ENCODE measurements around the gene SLC39A8. TPM values are rescaled to one million over a fixed set of nuclear protein-coding genes. Genes with fewer than 3 reads are reported as not detected.
"Not testable (repeated sequence)": the region's sequence is repeated elsewhere in the genome, so short reads cannot be mapped to it uniquely, and the experiment has no call there.

The SLC39A8 gene
- total RNA-seq, 1 experiment from 2014 or later: 15.5 TPM

DNA sequence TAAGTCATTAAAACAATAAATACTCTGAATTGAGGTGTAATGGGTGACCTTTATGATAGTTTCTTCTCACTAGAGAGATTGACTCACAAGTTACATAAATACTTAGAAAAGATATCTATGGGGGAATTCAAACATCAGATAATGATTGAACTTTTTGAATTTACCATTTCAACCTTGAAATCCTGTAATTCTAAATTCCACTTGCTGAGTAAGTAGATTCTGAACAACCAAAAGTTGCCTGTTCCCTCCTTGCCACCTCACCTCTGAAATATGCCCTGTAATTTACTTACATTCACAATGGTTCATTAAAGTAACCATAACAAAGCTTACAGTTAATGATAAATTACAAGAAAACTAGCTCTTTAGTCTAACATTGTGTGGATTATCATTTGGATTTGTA lies 43.3 kb upstream of the SLC39A8 start:
- TF ChIP-seq, protein P1, sequence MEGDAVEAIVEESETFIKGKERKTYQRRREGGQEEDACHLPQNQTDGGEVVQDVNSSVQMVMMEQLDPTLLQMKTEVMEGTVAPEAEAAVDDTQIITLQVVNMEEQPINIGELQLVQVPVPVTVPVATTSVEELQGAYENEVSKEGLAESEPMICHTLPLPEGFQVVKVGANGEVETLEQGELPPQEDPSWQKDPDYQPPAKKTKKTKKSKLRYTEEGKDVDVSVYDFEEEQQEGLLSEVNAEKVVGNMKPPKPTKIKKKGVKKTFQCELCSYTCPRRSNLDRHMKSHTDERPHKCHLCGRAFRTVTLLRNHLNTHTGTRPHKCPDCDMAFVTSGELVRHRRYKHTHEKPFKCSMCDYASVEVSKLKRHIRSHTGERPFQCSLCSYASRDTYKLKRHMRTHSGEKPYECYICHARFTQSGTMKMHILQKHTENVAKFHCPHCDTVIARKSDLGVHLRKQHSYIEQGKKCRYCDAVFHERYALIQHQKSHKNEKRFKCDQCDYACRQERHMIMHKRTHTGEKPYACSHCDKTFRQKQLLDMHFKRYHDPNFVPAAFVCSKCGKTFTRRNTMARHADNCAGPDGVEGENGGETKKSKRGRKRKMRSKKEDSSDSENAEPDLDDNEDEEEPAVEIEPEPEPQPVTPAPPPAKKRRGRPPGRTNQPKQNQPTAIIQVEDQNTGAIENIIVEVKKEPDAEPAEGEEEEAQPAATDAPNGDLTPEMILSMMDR (IDR thresholded peaks at IDR 0.05; ENCODE audit: insufficient read depth in 1 of 2, low read depth in 1 of 2, low read length in 1 of 2, severe bottlenecking in 1 of 2, unreplicated experiment in 1 of 2): no peak
- CTCF ChIA-PET: no interaction called here
- no peak overlapping the region for H3K4me3 Mint-ChIP-seq (ENCODE audit: unreplicated experiment)
- no peaks in the 10 kb centered on the region for H3K36me3 ChIP-seq (ENCODE audit: control insufficient read depth, insufficient read depth, low read length)
- H3K27ac Mint-ChIP-seq (ENCODE audit: unreplicated experiment): no peak overlapping the region
- H3K27me3 Mint-ChIP-seq (ENCODE audit: insufficient read depth, unreplicated experiment): peaks cover 9% of the 10 kb centered on the region
- POLR2A ChIA-PET: no interaction called here
- no peaks in the 10 kb centered on the region for H3K9me3 Mint-ChIP-seq (ENCODE audit: unreplicated experiment)
- intact Hi-C loops (cut with micrococcal nuclease; ENCODE audit: unreplicated experiment): no loop called here
- no TSS peak for BruUV-seq (replicated peaks)
- H3K9me3 ChIP-seq: no peaks in the 10 kb centered on the region
- no peaks in the 10 kb centered on the region for H3K4me1 ChIP-seq
- peaks cover 7% of the 10 kb centered on the region for H3K4me1 Mint-ChIP-seq (ENCODE audit: low read depth, unreplicated experiment)
- no peak overlapping the region for H3K4me3 ChIP-seq (ENCODE audit: low read depth, low read length)
- H3K27me3 ChIP-seq (replicated peaks; ENCODE audit: control insufficient read depth, insufficient read depth, low read length): no peaks in the 10 kb centered on the region; the same call in 1 of the 2 replicates
- no peak for DNase-seq
- H3K36me3 Mint-ChIP-seq (ENCODE audit: insufficient read depth, unreplicated experiment): no peaks in the 10 kb centered on the region

DNA sequence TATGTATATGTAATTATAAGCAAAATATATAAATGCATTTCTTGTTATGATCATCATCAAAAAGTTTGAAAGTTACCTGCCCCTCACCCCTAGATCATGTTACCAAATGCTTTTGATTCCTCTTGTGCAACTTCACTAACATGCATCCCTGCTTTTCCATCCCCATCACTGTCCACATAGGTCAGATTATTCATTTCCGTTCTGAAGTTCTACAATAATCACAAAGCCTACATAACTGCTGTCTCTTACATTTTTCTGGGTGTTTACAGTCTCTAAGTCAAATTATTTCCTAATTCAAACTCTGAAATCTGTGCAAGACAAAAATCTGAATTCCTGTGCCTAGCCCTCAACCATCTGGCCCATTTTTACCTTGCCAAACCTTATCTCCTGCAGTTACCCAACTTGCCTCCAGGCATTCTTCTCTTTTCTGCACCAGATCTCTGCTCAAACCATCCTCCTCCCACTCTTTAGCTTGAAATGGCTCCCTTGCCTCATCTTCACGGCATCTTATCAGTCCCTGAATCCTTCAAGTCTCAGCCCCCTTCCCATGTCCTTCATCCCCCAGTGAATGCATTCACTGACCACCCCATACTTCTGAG lies 42.4 kb upstream of the SLC39A8 start:
- Mint-ChIP-seq H3K4me3 (ENCODE audit: unreplicated experiment) (no peak overlapping the region), H3K4me1 (ENCODE audit: low read depth, unreplicated experiment) (peaks cover 7% of the 10 kb centered on the region), H3K9me3 (ENCODE audit: unreplicated experiment) (peaks cover 7% of the 10 kb centered on the region), H3K27me3 (ENCODE audit: insufficient read depth, unreplicated experiment) (peaks cover 9% of the 10 kb centered on the region), H3K36me3 (ENCODE audit: insufficient read depth, unreplicated experiment) (no peaks in the 10 kb centered on the region), H3K27ac (ENCODE audit: unreplicated experiment) (no peak overlapping the region)
- intact Hi-C loops (cut with micrococcal nuclease; ENCODE audit: unreplicated experiment): no loop called here
- DNase-seq: no peak
- POLR2A ChIA-PET: no interaction called here
- Histone ChIP-seq H3K9me3 (no peaks in the 10 kb centered on the region), H3K4me1 (no peaks in the 10 kb centered on the region), H3K27me3 (replicated peaks; ENCODE audit: control insufficient read depth, insufficient read depth, low read length) (no peaks in the 10 kb centered on the region; the same call in 1 of the 2 replicates), H3K36me3 (ENCODE audit: control insufficient read depth, insufficient read depth, low read length) (no peaks in the 10 kb centered on the region), H3K4me3 (ENCODE audit: low read depth, low read length) (no peak overlapping the region)
- TF ChIP-seq, protein P1 (IDR thresholded peaks at IDR 0.05; ENCODE audit: insufficient read depth in 1 of 2, low read depth in 1 of 2, low read length in 1 of 2, severe bottlenecking in 1 of 2, unreplicated experiment in 1 of 2): no peak
- CTCF ChIA-PET: no interaction called here
- BruUV-seq (replicated peaks): no TSS peak

DNA sequence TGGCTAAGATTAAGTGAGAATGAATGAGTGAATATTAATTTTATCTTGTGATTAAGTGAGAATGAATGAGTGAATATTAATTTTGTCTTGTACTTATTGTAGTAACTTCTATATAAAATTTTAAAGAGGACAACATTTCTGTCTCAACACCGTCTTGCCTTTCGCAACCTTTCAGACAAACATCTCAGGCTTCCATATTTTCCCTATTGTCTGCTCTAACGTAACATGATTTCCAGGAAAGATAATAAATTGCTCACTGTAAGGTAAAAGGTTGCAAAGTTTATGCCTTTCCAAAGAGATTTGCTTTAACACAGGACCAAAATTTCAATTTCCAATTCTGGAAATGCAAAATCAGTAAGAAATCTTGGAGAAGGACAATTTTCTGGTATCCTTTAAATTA lies 41.7 kb upstream of the SLC39A8 start:
- no peak for DNase-seq
- Mint-ChIP-seq H3K9me3 (ENCODE audit: unreplicated experiment) (peaks cover 12% of the 10 kb centered on the region), H3K4me3 (ENCODE audit: unreplicated experiment) (no peak overlapping the region), H3K4me1 (ENCODE audit: low read depth, unreplicated experiment) (peaks cover 7% of the 10 kb centered on the region), H3K27ac (ENCODE audit: unreplicated experiment) (no peak overlapping the region), H3K27me3 (ENCODE audit: insufficient read depth, unreplicated experiment) (peaks cover 9% of the 10 kb centered on the region), H3K36me3 (ENCODE audit: insufficient read depth, unreplicated experiment) (no peaks in the 10 kb centered on the region)
- TF ChIP-seq, protein P1 (IDR thresholded peaks at IDR 0.05; ENCODE audit: insufficient read depth in 1 of 2, low read depth in 1 of 2, low read length in 1 of 2, severe bottlenecking in 1 of 2, unreplicated experiment in 1 of 2): no peak
- intact Hi-C loops (cut with micrococcal nuclease; ENCODE audit: unreplicated experiment): no loop called here
- H3K36me3 ChIP-seq (ENCODE audit: control insufficient read depth, insufficient read depth, low read length): no peaks in the 10 kb centered on the region
- no peaks in the 10 kb centered on the region for H3K9me3 ChIP-seq
- H3K4me3 ChIP-seq (ENCODE audit: low read depth, low read length): no peak overlapping the region
- H3K4me1 ChIP-seq: no peaks in the 10 kb centered on the region
- BruUV-seq (replicated peaks): no TSS peak
- no peaks in the 10 kb centered on the region; the same call in 1 of the 2 replicates for H3K27me3 ChIP-seq (replicated peaks; ENCODE audit: control insufficient read depth, insufficient read depth, low read length)
- CTCF ChIA-PET: no interaction called here
- POLR2A ChIA-PET: no interaction called here

DNA sequence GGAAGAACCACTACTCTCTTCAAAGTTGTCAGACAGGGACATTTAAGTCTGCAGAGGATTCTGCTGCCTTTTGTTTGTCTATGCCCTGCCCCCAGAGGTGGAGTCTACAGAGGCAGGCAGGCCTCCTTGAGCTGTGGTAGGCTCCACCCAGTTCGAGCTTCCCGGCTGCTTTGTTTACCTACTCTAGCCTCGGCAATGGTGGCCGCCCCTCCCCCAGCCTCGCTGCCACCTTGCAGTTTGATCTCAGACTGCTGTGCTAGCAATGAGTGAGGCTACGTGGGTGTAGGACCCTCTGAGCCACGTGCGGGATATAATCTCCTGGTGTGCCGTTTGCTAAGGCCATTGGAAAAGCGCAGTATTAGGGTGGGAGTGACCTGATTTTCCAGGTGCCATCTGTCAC lies 35.0 kb upstream of the SLC39A8 start:
- intact Hi-C loops (cut with micrococcal nuclease; ENCODE audit: unreplicated experiment); CTCF ChIA-PET; POLR2A ChIA-PET; H3K36me3 ChIP-seq (ENCODE audit: control insufficient read depth, insufficient read depth, low read length); H3K4me1 Mint-ChIP-seq (ENCODE audit: low read depth, unreplicated experiment); H3K27me3 Mint-ChIP-seq (ENCODE audit: insufficient read depth, unreplicated experiment); H3K4me3 ChIP-seq (ENCODE audit: low read depth, low read length); H3K4me1 ChIP-seq; DNase-seq; H3K4me3 Mint-ChIP-seq (ENCODE audit: unreplicated experiment); H3K36me3 Mint-ChIP-seq (ENCODE audit: insufficient read depth, unreplicated experiment); H3K27me3 ChIP-seq (replicated peaks; ENCODE audit: control insufficient read depth, insufficient read depth, low read length); BruUV-seq (replicated peaks); H3K9me3 ChIP-seq; H3K27ac Mint-ChIP-seq (ENCODE audit: unreplicated experiment): not testable (repeated sequence)
- peaks cover 23% of the 10 kb centered on the region for H3K9me3 Mint-ChIP-seq (ENCODE audit: unreplicated experiment)

Measured in Caco-2 (cell line).